ENCODE measurements around the gene ANKS4B. TPM values are rescaled to one million over a fixed set of nuclear protein-coding genes. Genes with fewer than 3 reads are reported as not detected.

ANKS4B gene
- total and polyA plus RNA-seq, 2 of the 8 experiments (the other 6 are each of a cell fraction or from before 2014, with no cell fraction given): 0.06 to 0.15 TPM

- H3K27me3 ChIP-seq (replicated peaks in 1 of 4; ENCODE audit: control insufficient read depth in 3 of 4, extremely low read depth in 1 of 4, insufficient read depth in 3 of 4, low read length in 3 of 4): no peaks in the 10 kb centered on the region
- CTCF ChIA-PET (ENCODE audit: partially characterized antibody): interaction anchor here (1.1 to 1.5 kb wide), 2 partner anchors 9 to 38 kb away, joined by 3 to 4 read pairs; no protein-coding TSS in a partner anchor
These were observed 6.8 kb upstream of the ANKS4B start for GRCh38 chr16:21226749-21227148.

More at GRCh38 chr16:21226749-21227148, 6.8 kb upstream of the ANKS4B start:
- Histone ChIP-seq H3K18ac (ENCODE audit: extremely low read depth, low read length) (no peak overlapping the region), H3K79me1 (ENCODE audit: low read depth, low read length) (no peaks in the 10 kb centered on the region), H2BK12ac (ENCODE audit: low read depth, low read length) (no peak overlapping the region), H2AFZ (ENCODE audit: low read length) (no peak overlapping the region), H3K14ac (ENCODE audit: insufficient read length) (no peak overlapping the region), H2BK5ac (ENCODE audit: low read depth, low read length) (no peak overlapping the region), H3K23me2 (ENCODE audit: low read depth, low read length) (no peaks in the 10 kb centered on the region), H3K56ac (replicated peaks; ENCODE audit: insufficient read length, low read depth, low read length) (no peak overlapping the region), H3K23ac (ENCODE audit: insufficient read length) (no peak overlapping the region), H3K9ac (replicated peaks in 1 of 4; ENCODE audit: extremely low read depth in 1 of 4, low read depth in 3 of 4, low read length in 3 of 4) (no peak overlapping the region), H3K4me1 (replicated peaks in 1 of 4; ENCODE audit: control insufficient read depth in 3 of 4, insufficient read depth in 4 of 4, low read length in 3 of 4) (peaks cover 2 to 13% (median 10%) of the 10 kb centered on the region in 4 experiments; a peak in 6 of 7 replicates), H4K5ac (ENCODE audit: insufficient read length, low read depth, low read length) (no peak overlapping the region), H3K4me2 (ENCODE audit: insufficient read depth in 1 of 2, low read depth in 2 of 2, low read length in 2 of 2) (no peak overlapping the region), H3K79me2 (ENCODE audit: control insufficient read depth in 1 of 2, insufficient read depth in 2 of 2, low read length in 2 of 2) (no peaks in the 10 kb centered on the region), H4K91ac (replicated peaks; ENCODE audit: insufficient read length, low read length) (no peak overlapping the region), H2BK15ac (ENCODE audit: low read length) (no peak overlapping the region), H2AK5ac (ENCODE audit: low read depth, low read length) (no peak overlapping the region), H3K4ac (replicated peaks; ENCODE audit: insufficient read length, low read depth, low read length) (no peak overlapping the region), H2BK120ac (replicated peaks; ENCODE audit: low read depth, low read length) (no peak overlapping the region), H3K9me3 (ENCODE audit: insufficient read depth in 2 of 2, low read depth in 1 of 2, low read length in 1 of 2) (no peaks in the 10 kb centered on the region), H4K20me1 (replicated peaks in 1 of 2; ENCODE audit: control insufficient read depth in 1 of 2, insufficient read depth in 2 of 2, low read length in 2 of 2) (no peaks in the 10 kb centered on the region), H4K8ac (ENCODE audit: extremely low read depth, insufficient read depth, low read length) (no peak overlapping the region), H3K4me3 (ENCODE audit: extremely low read depth in 1 of 4, insufficient read depth in 2 of 4, low read depth in 3 of 4, low read length in 4 of 4) (no peak overlapping the region), H3K27ac (ENCODE audit: low read depth, low read length) (no peak overlapping the region), H2BK20ac (ENCODE audit: low read length) (no peak overlapping the region), H3K36me3 (ENCODE audit: control insufficient read depth in 2 of 4, insufficient read depth in 4 of 4, low read length in 3 of 4) (no peaks in the 10 kb centered on the region)
- DNase-seq (ENCODE audit: low read depth in 1 of 2, low spot score in 2 of 2) (no peak), FAIRE-seq (no peak)
- POLR2A ChIA-PET (ENCODE audit: partially characterized antibody): no interaction called here
- TF ChIP-seq KDM5A (IDR thresholded peaks at IDR 0.05; ENCODE audit: low read length) (no peak), JUN (IDR thresholded peaks at IDR 0.05; ENCODE audit: low read depth, low read length) (no peak), CBX8 (IDR thresholded peaks at IDR 0.05; ENCODE audit: borderline replicate concordance, low read depth, low read length) (no peak), CTCF (IDR thresholded peaks at IDR 0.05; ENCODE audit: control extremely low read depth in 1 of 3, insufficient read depth in 1 of 3, low read depth in 1 of 3, low read length in 3 of 3) (no peak), SUZ12 (IDR thresholded peaks at IDR 0.05; ENCODE audit: low read length) (no peak)

Data from H1 (cell line).